ENCODE data around the gene NOL3. TPM values are rescaled to one million over a fixed set of nuclear protein-coding genes. Genes with fewer than 3 reads are reported as not detected.

NOL3 gene
- total and polyA plus RNA-seq, 2 of the 13 experiments (the other 11 are each of a cell fraction or from before 2014, with no cell fraction given), result 5.7 to 20.5 TPM

- TF ChIP-seq ZNF503 (CRISPR knock-in tag; IDR thresholded peaks at IDR 0.05) (no peak), TCF7 (IDR thresholded peaks at IDR 0.05; ENCODE audit: low read depth) (no peak), E2F2 (CRISPR knock-in tag; IDR thresholded peaks at IDR 0.05; ENCODE audit: borderline replicate concordance) (peak; percentile 38; the same call in 1 of the 2 replicates), POGZ (CRISPR knock-in tag; IDR thresholded peaks at IDR 0.05) (peak; percentile 49; the same call in 1 of the 2 replicates), ZNF180 (CRISPR knock-in tag; IDR thresholded peaks at IDR 0.05; ENCODE audit: borderline replicate concordance, low read depth) (no peak), ZMYM4 (CRISPR knock-in tag; IDR thresholded peaks at IDR 0.05) (peak; percentile 47; the same call in 1 of the 2 replicates), ZNF431 (CRISPR knock-in tag; IDR thresholded peaks at IDR 0.05; ENCODE audit: borderline replicate concordance, low read depth) (0 out of 2 replicates have a peak, but pooled peaks have one; percentile 28), MXD3 (CRISPR knock-in tag; IDR thresholded peaks at IDR 0.05) (no peak; the same call in 1 of the 2 replicates), ZNF501 (CRISPR knock-in tag; IDR thresholded peaks at IDR 0.05) (peak; percentile 38), ZNF607 (CRISPR knock-in tag; IDR thresholded peaks at IDR 0.05; ENCODE audit: borderline replicate concordance) (peak; percentile 59; the same call in 1 of the 2 replicates), SRY (CRISPR knock-in tag; IDR thresholded peaks at IDR 0.05) (no peak; the same call in 1 of the 2 replicates), ZC3H4 (CRISPR knock-in tag; IDR thresholded peaks at IDR 0.05; ENCODE audit: borderline replicate concordance) (no peak), CEBPB (IDR thresholded peaks at IDR 0.05; ENCODE audit: borderline replicate concordance, low read depth, low read length) (no peak), ZNF367 (CRISPR knock-in tag; IDR thresholded peaks at IDR 0.05; ENCODE audit: borderline replicate concordance) (no peak), ARID5B (CRISPR knock-in tag; IDR thresholded peaks at IDR 0.05) (0 out of 2 replicates have a peak, but pooled peaks have one; percentile 8), SRSF1 (optimal IDR thresholded peaks at IDR 0.05; ENCODE audit: low read depth, low read length) (no peak), MAF1 (CRISPR knock-in tag; IDR thresholded peaks at IDR 0.05; ENCODE audit: borderline replicate concordance) (0 out of 2 replicates have a peak, but pooled peaks have one; percentile 10), MTF1 (CRISPR knock-in tag; IDR thresholded peaks at IDR 0.05) (no peak), ZSCAN21 (CRISPR knock-in tag; IDR thresholded peaks at IDR 0.05; ENCODE audit: borderline replicate concordance) (peak; percentile 82; the same call in 1 of the 2 replicates), RAD21 (CRISPR knock-in tag; IDR thresholded peaks at IDR 0.05) (no peak; the same call in 1 of the 2 replicates), RFX1 (IDR thresholded peaks at IDR 0.05) (no peak)
Measured at GRCh38 chr16:67177743-67178699, 7.7 kb downstream of the NOL3 start (continued).
